Heart left ventricle (tissue), 16 donors: Measurements from ENCODE around the gene KCTD7. TPM values are rescaled to one million over a fixed set of nuclear protein-coding genes. Genes with fewer than 3 reads are reported as not detected.
"Not testable (repeated sequence)": the region's sequence is repeated elsewhere in the genome, so short reads cannot be mapped to it uniquely, and the experiment has no call there.

Experiments used
- ATAC-seq, 4 donors: fragments of 200-7000 bp; cut with Tn5 transposase; one replicate each; pipeline ENCODE4 v1.9.1; 2020 to 2022; ENCODE audit warnings: moderate library complexity in 4 of 4, mild to moderate bottlenecking in 3 of 4, moderate number of reproducible peaks in 1 of 4
- DNase-seq, 5 donors: peaks; one replicate each; pipeline ENCODE4 v3.0.0-alpha.2; 2020
- H3K27ac ChIP-seq, 12 donors: fragments of 200-600 bp; sonication (generic) in 4 of 12; one replicate each; pipeline versions ENCODE4 v1.5.0 to v1.8.0; 2016 to 2022; ENCODE audit warnings: mild to moderate bottlenecking in 2 of 12
- H3K27me3 ChIP-seq, 9 donors: fragments of 200-600 bp; sonication (generic) in 2 of 9; one replicate each; pipeline versions ENCODE4 v1.5.1 to v1.8.0; 2016 to 2022; ENCODE audit warnings: mild to moderate bottlenecking in 3 of 9
- H3K36me3 ChIP-seq, 9 donors: fragments of 200-600 bp; sonication (generic) in 2 of 9; one replicate each; pipeline versions ENCODE4 v1.5.0 to v1.8.0; 2018 to 2022; ENCODE audit warnings: mild to moderate bottlenecking in 2 of 9
- H3K4me1 ChIP-seq, 12 donors: fragments of 200-600 bp; sonication (generic) in 4 of 12; one replicate each; pipeline versions ENCODE4 v1.5.0 to v1.8.0; 2016 to 2022; ENCODE audit warnings: mild to moderate bottlenecking in 3 of 12
- H3K4me3 ChIP-seq, 12 donors: fragments of 200-600 bp; sonication (generic) in 4 of 12; one replicate each; pipeline versions ENCODE4 v1.5.0 to v1.8.0; 2017 to 2022; ENCODE audit warnings: mild to moderate bottlenecking in 9 of 12, moderate library complexity in 4 of 12
- H3K9me3 ChIP-seq, 12 donors: fragments of 200-600 bp; sonication (generic) in 4 of 12; one replicate each; pipeline versions ENCODE4 v1.5.0 to v1.8.0; 2016 to 2022; ENCODE audit warnings: mild to moderate bottlenecking in 1 of 12
- POLR2A ChIP-seq, 2 donors: fragments of 450-650 bp; IDR thresholded peaks; one replicate each; pipeline ENCODE4 v1.6.1; 2017; ENCODE audit warnings: antibody characterized with exemption in 2 of 2, mild to moderate bottlenecking in 2 of 2, moderate library complexity in 2 of 2
- WGBS, 4 donors: extraction: QIAGEN DNeasy Blood & Tissue Kit in 2 of 4; methylation state at CpG; one replicate each; pipeline versions ENCODE4 v1.1.5 to v1.1.7; 2013 to 2018; 5-methylcytosine and 5-hydroxymethylcytosine counted together
- intact Hi-C, 10 donors: fragments of 100-400 bp; cut with DNase I; formaldehyde crosslinking; loops; one replicate each; pipeline versions ENCODE4 v1.11.1 to v1.14.2; 2022
- polyA plus RNA-seq, 2 donors: library from polyadenylated mRNA; stranded (reverse); fragments of 200-250 nt; gene quantifications; one replicate each; pipeline ENCODE4 v1.2.3, GENCODE V29; 2013
- total RNA-seq, 9 donors: library from RNA; depleted of rRNA in 2 of 9; stranded (reverse); fragments of >200 nt in 2 of 9; fragmentation: NEBNext Ultra II Directional in 3 of 9; extraction: Animal tissue kit (Norgen Biotek cat#: 25700) in 3 of 9; gene quantifications; one replicate each; pipeline versions ENCODE4 v1.1.0 to v1.2.4, GENCODE V29; 2016 to 2023
- TF ChIP-seq, protein P1 (sequence below), 12 donors: fragments of 200-600 bp; sonication (generic) in 4 of 12; IDR thresholded peaks; one replicate each; pipeline versions ENCODE4 v1.5.0 to v1.8.0; 2018 to 2022; ENCODE audit warnings: antibody characterized with exemption in 12 of 12, mild to moderate bottlenecking in 5 of 12
- donor health status: ischemic (EF 13 %, LVEDD 7.1; RV severe dilation, severe dysfunction).
- donor health status: healthy with polysubstance abuse.
- donor health status: DM: no; HTN: yes; CAD: no.
- donor health status: DM: no; HTN: no; CAD: no.
- donor health status: ischemic (EF 25% LVEDD 6.9; RV normal size, moderate dysfunction).
- donor health status: ischemic (EF 25% LVEDD 5.7; RV mildly dilated, moderate dysfunction).
- donor health status: healthy.
- donor health status: DM: yes; HTN: yes; CAD: no.
- donor health status: ischemic (EF 35%, LVEDD 5.7; RV mildly dilated, moderate dysfunction).
- donor health status: nonischemic (EF 11% LVEDD 7.7; RV severe dilation, severe dysfunction).
- donor health status: DM: yes; HTN: yes; CAD: no.
- donor health status: PGD.
- donor health status: ischemic (EF 29% LVEDD 5.4; RV normal size, mild dysfunction).
- donor health status: nonischemic (EF 23%, LVEDD 6.1; RV moderate dilation, normal function).

The KCTD7 gene
- total and polyA plus RNA-seq, 11 donors = 4.1 to 13.9 (median 11.0) TPM

DNA sequence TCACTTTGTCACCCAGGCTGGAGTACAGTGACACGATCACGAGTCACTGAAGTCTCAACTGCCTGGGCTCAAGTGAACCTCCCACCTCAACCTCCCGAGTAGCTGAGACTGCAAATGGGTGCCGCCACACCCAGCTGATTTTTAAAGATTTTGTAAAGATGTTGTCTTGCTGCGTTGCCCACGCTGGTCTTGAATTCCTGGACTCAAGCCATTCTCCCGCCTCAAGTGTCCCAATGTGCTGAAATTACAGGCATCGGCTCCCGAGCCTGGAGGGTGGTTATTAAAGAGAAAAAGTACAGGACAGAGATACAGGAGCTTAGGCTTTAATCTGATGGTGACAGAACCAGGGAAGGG is 55.1 kb downstream of the KCTD7 start:
- Histone ChIP-seq H3K36me3 (peaks cover 0 to 5% (median 0%) of the 10 kb centered on the region in 9 donors), H3K4me3 (no peak overlapping the region), H3K4me1 (peaks cover 0 to 32% (median 13%) of the 10 kb centered on the region in 12 donors), H3K27me3 (no peaks in the 10 kb centered on the region), H3K9me3 (peaks cover 0 to 11% (median 0%) of the 10 kb centered on the region in 12 donors), H3K27ac (no peak overlapping the region)
- no peak for TF ChIP-seq POLR2A (IDR thresholded peaks at IDR 0.05)
- TF ChIP-seq, protein P1, sequence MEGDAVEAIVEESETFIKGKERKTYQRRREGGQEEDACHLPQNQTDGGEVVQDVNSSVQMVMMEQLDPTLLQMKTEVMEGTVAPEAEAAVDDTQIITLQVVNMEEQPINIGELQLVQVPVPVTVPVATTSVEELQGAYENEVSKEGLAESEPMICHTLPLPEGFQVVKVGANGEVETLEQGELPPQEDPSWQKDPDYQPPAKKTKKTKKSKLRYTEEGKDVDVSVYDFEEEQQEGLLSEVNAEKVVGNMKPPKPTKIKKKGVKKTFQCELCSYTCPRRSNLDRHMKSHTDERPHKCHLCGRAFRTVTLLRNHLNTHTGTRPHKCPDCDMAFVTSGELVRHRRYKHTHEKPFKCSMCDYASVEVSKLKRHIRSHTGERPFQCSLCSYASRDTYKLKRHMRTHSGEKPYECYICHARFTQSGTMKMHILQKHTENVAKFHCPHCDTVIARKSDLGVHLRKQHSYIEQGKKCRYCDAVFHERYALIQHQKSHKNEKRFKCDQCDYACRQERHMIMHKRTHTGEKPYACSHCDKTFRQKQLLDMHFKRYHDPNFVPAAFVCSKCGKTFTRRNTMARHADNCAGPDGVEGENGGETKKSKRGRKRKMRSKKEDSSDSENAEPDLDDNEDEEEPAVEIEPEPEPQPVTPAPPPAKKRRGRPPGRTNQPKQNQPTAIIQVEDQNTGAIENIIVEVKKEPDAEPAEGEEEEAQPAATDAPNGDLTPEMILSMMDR (IDR thresholded peaks at IDR 0.05) = no peak
- DNase-seq (no peak), ATAC-seq (no peak)
- intact Hi-C loops = loop anchor here in 4 of 10 donors (5.0 to 10.0 kb wide), 5 partner anchors 54 to 161 kb away; partner anchors contain the start of gene RABGEF1 (in 2 of the 4)
- 95 to 97% (median 95%) methylated on average over 9 of the region's 9 CpGs for WGBS, 4 donors

DNA sequence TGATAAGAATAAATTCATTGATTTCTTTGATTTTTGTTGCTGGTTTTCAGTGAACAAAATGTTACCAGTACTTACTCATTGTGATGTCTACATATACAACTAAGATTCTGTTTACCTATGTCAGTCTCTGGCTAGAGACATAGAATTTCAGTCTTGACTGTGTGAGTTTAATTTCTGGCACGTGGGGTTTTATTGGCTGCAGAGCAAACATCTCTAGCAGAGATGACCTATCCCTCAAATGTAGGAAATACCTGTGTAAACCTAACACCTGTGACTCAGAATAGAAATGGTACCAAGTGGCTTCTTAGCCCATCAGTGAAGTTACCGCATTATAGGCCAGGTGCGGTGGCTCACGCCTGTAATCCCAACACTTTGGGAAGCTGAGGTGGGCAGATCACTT is 57.0 kb downstream of the KCTD7 start:
- H3K4me3 ChIP-seq, DNase-seq, ATAC-seq, H3K27me3 ChIP-seq, H3K36me3 ChIP-seq, H3K27ac ChIP-seq: not testable (repeated sequence)
- WGBS, 4 donors = 84 to 97% (median 94%) methylated on average over 4 of the region's 4 CpGs
- Histone ChIP-seq H3K4me1 (peaks cover 0 to 20% (median 13%) of the 10 kb centered on the region in 12 donors), H3K9me3 (peaks cover 0 to 11% (median 0%) of the 10 kb centered on the region in 12 donors)
- intact Hi-C loops = loop anchor here in 3 of 10 donors (10.0 kb wide), 3 partner anchors 59 to 159 kb away; partner anchors contain the start of gene RABGEF1 (in 1 of the 3)

DNA sequence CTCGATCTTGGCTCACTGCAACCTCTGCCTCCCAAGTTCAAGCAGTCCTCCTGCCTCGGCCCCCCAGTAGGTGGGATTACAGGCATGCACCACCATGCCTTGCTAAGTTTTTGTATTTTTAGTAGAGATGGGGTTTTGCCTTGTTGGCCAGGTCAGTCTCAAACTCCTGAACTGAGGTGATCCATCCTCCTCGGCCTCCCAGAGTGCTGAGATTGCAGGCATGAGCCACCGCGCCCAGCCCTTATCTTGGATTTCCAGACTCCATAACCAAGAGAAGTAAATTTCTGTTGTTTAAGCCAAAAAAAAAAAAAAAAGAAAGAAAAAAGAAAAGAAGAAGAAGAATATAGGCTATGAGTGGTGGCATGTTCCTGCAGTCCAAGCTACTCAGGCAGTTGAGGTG is 58.5 kb downstream of the KCTD7 start:
- DNase-seq (no peak), ATAC-seq (no peak)
- peaks cover 0 to 12% (median 6%) of the 10 kb centered on the region in 12 donors for H3K4me1 ChIP-seq
- H3K36me3 ChIP-seq = peaks cover 0 to 2% (median 0%) of the 10 kb centered on the region in 9 donors
- intact Hi-C loops = loop anchor here in 3 of 10 donors (10.0 kb wide), 3 partner anchors 58 to 158 kb away; partner anchors contain the start of gene RABGEF1 (in 1 of the 3)
- no peaks in the 10 kb centered on the region for H3K27me3 ChIP-seq
- no peak for TF ChIP-seq POLR2A (IDR thresholded peaks at IDR 0.05)
- TF ChIP-seq, protein P1 (IDR thresholded peaks at IDR 0.05) = no peak
- 93 to 99% (median 96%) methylated on average over 5 of the region's 5 CpGs for WGBS, 4 donors
- no peak overlapping the region for H3K27ac ChIP-seq
- H3K9me3 ChIP-seq = peaks cover 0 to 11% (median 0%) of the 10 kb centered on the region in 12 donors
- H3K4me3 ChIP-seq = no peak overlapping the region

DNA sequence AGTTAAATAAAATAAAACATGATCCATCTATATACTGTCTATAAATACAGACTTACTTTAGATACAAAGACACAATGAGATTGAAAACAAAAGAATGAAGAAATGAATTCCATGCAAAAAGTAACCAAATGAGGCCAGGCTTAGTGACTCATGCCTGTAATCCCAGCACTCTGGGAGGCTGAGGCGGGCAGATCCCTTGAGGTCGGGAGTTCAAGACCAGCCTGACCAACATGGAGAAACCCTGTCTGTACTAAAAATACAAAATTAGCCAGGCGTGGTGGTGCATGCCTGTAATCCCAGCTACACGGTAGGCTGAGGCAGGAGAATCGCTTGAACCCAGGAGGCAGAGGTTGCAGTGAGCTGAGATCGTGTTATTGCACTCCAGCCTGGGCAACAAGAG is 59.0 kb downstream of the KCTD7 start:
- H3K27me3 ChIP-seq, ATAC-seq, DNase-seq, H3K27ac ChIP-seq, H3K36me3 ChIP-seq, H3K4me3 ChIP-seq, H3K4me1 ChIP-seq: not testable (repeated sequence)
- H3K9me3 ChIP-seq = peaks cover 0 to 11% (median 0%) of the 10 kb centered on the region in 12 donors
- WGBS, 4 donors = 86 to 98% (median 97%) methylated on average over 6 of the region's 6 CpGs
- intact Hi-C loops = loop anchor here in 3 of 10 donors (10.0 kb wide), 3 partner anchors 57 to 157 kb away; partner anchors contain the start of gene RABGEF1 (in 1 of the 3)

DNA sequence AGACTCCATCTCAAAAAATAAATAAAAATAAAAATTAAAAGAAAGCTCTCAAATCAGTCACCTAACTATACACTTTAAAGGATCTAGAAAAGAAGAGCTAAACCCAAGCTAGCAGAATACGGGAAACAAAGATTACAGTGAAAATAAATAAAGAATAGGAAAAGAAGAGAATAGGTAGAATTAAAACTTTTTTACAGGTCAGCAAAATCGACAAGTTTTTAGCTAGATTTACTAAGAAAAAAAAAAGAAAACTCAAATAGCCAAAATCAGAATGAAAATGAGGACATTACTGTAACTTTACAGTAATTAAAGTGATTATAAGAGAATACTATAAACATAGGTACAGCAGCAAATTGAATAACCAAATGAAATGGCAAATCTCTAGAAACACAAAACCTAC is 60.4 kb downstream of the KCTD7 start:
- no peaks in the 10 kb centered on the region for H3K27me3 ChIP-seq
- H3K9me3 ChIP-seq = peaks cover 0 to 11% (median 0%) of the 10 kb centered on the region in 12 donors
- peaks cover 0 to 10% (median 1%) of the 10 kb centered on the region in 9 donors for H3K36me3 ChIP-seq
- H3K4me1 ChIP-seq = peaks cover 0 to 2% (median 0%) of the 10 kb centered on the region in 12 donors
- TF ChIP-seq, protein P1 (IDR thresholded peaks at IDR 0.05) = no peak
- TF ChIP-seq POLR2A (IDR thresholded peaks at IDR 0.05) = no peak
- intact Hi-C loops = loop anchor here in 3 of 10 donors (10.0 kb wide), 3 partner anchors 56 to 156 kb away; partner anchors contain the start of gene RABGEF1 (in 1 of the 3)
- H3K4me3 ChIP-seq = no peak overlapping the region
- no peak for ATAC-seq
- WGBS, 4 donors = 69 to 96% (median 95%) methylated on average over 2 of the region's 2 CpGs
- H3K27ac ChIP-seq = no peak overlapping the region
- no peak for DNase-seq
